ENCODE data around the gene ZNF385A. TPM values are rescaled to one million over a fixed set of nuclear protein-coding genes. Genes with fewer than 3 reads are reported as not detected.
A peak's percentile ranks its signal among the peaks of the same experiment; 100 is the strongest.

ZNF385A gene
- total and polyA plus RNA-seq, 9 of the 15 experiments (the other 6 are each of a cell fraction or from before 2014, with no cell fraction given): 1.0 to 111 (median 7.7) TPM

DNA sequence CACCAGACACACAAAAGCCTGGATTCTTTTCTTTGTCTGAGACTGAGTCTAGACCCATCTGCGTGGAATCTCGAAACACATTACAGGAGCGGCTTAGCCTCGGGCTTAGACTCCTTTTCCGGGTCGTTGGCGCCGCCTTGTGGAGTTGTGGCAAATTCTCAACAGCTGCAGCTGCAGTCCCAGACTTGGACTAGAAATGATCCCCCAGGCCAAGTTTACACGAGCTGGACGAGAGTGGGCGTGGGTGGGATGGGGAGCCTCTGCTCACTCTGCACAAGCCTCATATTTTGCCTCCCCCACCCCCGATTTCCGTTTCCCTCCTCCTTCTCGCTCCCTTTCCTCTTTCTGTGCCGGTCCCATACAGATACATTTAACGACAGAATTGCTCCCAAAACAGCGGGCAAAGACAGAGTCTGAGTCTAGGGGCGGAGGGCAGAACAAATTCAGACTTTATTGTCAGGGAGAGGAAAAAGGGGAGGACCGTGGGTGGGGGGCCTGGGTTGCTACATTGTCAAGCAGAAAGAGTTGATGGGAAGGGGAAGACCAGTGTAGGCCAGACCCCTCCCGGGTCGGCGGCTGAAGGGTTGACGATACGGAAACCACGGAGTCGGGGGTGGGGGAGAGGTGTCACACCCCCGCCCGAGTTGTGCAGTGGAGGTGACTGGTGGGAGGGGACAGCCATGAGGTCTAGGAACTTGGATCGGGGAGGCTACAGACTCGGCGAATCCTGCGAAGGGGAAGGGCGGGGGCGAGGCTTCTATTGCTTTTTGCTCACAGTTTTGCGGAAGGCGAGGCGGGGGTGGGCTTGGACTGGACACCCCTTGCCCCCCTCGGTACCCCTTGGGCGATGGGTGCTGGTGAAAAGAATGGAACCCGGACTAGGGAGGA is 15.6 kb downstream of the ZNF385A start (continued):
- TF ChIP-seq, protein P1, sequence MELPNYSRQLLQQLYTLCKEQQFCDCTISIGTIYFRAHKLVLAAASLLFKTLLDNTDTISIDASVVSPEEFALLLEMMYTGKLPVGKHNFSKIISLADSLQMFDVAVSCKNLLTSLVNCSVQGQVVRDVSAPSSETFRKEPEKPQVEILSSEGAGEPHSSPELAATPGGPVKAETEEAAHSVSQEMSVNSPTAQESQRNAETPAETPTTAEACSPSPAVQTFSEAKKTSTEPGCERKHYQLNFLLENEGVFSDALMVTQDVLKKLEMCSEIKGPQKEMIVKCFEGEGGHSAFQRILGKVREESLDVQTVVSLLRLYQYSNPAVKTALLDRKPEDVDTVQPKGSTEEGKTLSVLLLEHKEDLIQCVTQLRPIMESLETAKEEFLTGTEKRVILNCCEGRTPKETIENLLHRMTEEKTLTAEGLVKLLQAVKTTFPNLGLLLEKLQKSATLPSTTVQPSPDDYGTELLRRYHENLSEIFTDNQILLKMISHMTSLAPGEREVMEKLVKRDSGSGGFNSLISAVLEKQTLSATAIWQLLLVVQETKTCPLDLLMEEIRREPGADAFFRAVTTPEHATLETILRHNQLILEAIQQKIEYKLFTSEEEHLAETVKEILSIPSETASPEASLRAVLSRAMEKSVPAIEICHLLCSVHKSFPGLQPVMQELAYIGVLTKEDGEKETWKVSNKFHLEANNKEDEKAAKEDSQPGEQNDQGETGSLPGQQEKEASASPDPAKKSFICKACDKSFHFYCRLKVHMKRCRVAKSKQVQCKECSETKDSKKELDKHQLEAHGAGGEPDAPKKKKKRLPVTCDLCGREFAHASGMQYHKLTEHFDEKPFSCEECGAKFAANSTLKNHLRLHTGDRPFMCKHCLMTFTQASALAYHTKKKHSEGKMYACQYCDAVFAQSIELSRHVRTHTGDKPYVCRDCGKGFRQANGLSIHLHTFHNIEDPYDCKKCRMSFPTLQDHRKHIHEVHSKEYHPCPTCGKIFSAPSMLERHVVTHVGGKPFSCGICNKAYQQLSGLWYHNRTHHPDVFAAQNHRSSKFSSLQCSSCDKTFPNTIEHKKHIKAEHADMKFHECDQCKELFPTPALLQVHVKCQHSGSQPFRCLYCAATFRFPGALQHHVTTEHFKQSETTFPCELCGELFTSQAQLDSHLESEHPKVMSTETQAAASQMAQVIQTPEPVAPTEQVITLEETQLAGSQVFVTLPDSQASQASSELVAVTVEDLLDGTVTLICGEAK (IDR thresholded peaks at IDR 0.05): peak; percentile 58; the same call in 1 of the 2 replicates
- TF ChIP-seq, protein P1 (CRISPR knock-in tag; IDR thresholded peaks at IDR 0.05): no peak
- TF ChIP-seq SPI1 (IDR thresholded peaks at IDR 0.05; ENCODE audit: borderline replicate concordance, low read depth, low read length) (peak; percentile 18; the same call in 1 of the 2 replicates), SMARCA5 (IDR thresholded peaks at IDR 0.05) (no peak), NR2F6 (CRISPR knock-in tag; IDR thresholded peaks at IDR 0.05) (no peak), ETV1 (tag; conservative IDR thresholded peaks at IDR 0.05; ENCODE audit: low read depth) (no peak), SUPT5H (IDR thresholded peaks at IDR 0.05) (peak; percentile 69; the same call in 1 of the 2 replicates), ZSCAN29 (IDR thresholded peaks at IDR 0.05) (no peak), BRD9 (IDR thresholded peaks at IDR 0.05; ENCODE audit: low read depth, partially characterized antibody) (peak; percentile 83), ZNF274 (IDR thresholded peaks at IDR 0.05; ENCODE audit: borderline replicate concordance, low read depth, low read length) (no peak), ZNF445 (CRISPR knock-in tag; IDR thresholded peaks at IDR 0.05; ENCODE audit: low read depth) (no peak), C11orf30 (IDR thresholded peaks at IDR 0.05; ENCODE audit: low read depth) (no peak), NRF1 (conservative IDR thresholded peaks at IDR 0.05 in 1 of 2, IDR thresholded peaks at IDR 0.05 in 1 of 2) (0 out of 4 replicates have a peak, but pooled peaks of 1 of the 2 experiments have one; percentile 13), MBD2 (IDR thresholded peaks at IDR 0.05; ENCODE audit: borderline replicate concordance, low read depth) (peak; percentile 19; the same call in 1 of the 2 replicates), TFAM (CRISPR knock-in tag; conservative IDR thresholded peaks at IDR 0.05) (no peak)
- TF ChIP-seq, protein P2, sequence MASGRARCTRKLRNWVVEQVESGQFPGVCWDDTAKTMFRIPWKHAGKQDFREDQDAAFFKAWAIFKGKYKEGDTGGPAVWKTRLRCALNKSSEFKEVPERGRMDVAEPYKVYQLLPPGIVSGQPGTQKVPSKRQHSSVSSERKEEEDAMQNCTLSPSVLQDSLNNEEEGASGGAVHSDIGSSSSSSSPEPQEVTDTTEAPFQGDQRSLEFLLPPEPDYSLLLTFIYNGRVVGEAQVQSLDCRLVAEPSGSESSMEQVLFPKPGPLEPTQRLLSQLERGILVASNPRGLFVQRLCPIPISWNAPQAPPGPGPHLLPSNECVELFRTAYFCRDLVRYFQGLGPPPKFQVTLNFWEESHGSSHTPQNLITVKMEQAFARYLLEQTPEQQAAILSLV (tag; IDR thresholded peaks at IDR 0.05): no peak
- TF ChIP-seq, protein P3, sequence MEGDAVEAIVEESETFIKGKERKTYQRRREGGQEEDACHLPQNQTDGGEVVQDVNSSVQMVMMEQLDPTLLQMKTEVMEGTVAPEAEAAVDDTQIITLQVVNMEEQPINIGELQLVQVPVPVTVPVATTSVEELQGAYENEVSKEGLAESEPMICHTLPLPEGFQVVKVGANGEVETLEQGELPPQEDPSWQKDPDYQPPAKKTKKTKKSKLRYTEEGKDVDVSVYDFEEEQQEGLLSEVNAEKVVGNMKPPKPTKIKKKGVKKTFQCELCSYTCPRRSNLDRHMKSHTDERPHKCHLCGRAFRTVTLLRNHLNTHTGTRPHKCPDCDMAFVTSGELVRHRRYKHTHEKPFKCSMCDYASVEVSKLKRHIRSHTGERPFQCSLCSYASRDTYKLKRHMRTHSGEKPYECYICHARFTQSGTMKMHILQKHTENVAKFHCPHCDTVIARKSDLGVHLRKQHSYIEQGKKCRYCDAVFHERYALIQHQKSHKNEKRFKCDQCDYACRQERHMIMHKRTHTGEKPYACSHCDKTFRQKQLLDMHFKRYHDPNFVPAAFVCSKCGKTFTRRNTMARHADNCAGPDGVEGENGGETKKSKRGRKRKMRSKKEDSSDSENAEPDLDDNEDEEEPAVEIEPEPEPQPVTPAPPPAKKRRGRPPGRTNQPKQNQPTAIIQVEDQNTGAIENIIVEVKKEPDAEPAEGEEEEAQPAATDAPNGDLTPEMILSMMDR (IDR thresholded peaks at IDR 0.05 in 2 of 3, conservative IDR thresholded peaks at IDR 0.05 in 1 of 3; ENCODE audit: insufficient read depth in 2 of 3, low read depth in 1 of 3, low read length in 3 of 3): peak; percentile 96 to 97 (median 96)
